ENCODE data around the gene SUMO2.
"Not testable (repeated sequence)": the region's sequence is repeated elsewhere in the genome, so short reads cannot be mapped to it uniquely, and the experiment has no call there.

The SUMO2 gene

DNA sequence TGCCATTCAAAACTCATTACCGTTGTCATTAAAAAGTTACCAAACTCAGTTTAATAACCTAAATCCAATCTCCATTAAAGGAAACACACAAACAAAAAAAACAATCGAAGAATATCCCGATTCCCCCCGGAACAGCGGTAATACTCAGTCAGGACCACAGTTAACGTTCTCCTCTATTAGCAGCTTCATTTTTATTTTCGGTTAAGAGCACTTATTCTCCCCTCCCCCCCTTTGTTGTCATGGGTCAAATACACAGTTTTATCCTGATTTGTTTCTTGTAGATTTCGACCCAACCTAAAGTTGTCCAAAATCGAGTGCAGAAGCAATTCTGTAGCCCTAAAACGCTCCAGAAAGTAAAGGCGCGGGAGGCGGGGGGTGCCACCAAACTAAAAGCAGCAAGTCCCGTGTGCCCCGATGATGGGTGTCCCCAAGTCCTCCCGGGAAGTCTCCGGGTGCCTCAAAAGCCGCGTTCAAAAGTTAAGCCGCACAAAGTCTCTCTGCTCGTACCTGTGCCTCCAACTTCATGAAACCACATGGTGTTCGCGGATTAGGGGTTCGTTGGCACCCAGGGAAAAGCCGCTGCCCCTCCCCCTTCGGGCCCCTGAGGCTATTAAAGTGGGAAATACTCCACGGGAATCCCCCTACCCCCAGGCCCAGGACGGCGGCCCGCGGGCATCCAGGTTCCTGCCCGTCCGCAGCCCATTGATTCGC lies 996 bp downstream of the SUMO2 start:
- DNase-seq = no peak

DNA sequence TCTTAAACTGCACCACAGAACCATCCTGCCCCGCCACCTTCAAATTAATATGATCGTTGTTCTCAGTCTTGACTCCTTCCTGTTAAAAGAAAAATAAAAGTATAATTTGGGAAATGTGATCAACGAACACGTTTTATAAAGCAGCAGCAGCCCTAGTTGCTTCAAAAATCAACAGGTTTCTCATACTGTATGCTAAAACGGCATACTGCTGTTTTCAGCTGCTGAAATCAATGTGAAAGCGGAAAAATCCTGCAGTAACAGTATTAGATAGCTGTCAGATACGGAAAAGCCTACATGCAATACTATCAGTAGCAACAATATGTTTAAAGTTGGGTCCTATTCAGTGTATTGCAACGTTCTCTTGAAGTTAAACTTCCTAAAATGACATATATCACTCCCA lies 1.6 kb downstream of the SUMO2 start:
- DNase-seq = no peak

DNA sequence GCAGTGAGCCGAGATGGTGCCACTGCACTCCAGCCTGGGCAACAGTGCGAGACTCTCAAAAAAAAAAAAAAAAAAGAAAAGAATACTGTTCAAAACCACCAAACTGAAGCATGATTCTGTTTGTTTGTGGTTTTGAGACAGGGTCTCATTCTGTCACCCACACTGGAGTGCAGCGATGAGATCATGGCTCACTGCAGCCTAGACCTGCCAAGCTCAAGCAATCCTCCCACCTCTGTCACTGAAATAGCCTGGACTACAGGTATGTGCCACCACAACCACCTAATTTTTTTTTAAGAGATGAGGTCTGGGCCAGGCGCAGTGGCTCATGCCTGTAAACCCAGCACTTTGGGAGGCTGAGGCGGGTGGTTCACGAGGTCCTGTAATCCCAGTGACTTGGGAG lies 4.3 kb downstream of the SUMO2 start:
- DNase-seq = no peak

DNA sequence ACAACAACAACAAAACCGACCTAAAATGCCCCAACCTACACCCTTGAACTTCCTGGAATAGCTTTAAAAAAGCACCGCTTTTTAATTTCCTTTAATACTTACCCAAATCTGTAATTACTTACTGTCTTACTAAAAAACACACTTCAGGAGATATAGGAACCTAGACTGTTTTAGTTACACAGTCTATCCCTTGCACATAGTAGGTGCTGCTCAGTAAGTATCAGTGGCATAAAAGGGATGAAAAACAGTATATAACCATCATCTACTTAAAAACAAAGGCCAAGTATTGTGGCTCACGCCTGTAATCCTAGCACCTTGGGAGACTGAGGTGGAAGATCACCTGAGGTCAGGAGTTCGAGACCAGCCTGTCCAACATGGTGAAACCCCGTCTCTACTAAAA lies 6.1 kb downstream of the SUMO2 start:
- no peak for DNase-seq

DNA sequence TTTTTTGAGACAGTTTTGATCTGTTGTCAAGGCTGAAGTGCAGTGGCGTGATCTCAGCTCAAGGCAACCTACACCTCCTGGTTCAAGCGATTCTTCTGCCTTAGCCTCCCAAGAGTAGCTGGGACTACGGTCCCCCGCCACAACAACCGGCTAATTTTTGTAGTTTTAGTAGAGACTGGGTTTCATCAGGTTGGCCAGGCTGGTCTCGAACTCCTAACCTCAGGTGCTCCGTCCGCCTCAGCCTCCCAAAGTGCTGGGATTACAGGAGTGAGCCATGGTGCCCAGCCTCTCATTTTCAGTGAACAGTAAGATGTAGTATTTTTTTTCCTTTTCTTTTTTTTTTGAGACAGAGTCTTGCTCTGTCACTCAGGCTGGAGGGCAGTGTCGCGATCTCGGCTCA lies 7.8 kb downstream of the SUMO2 start:
- no peak for DNase-seq

DNA sequence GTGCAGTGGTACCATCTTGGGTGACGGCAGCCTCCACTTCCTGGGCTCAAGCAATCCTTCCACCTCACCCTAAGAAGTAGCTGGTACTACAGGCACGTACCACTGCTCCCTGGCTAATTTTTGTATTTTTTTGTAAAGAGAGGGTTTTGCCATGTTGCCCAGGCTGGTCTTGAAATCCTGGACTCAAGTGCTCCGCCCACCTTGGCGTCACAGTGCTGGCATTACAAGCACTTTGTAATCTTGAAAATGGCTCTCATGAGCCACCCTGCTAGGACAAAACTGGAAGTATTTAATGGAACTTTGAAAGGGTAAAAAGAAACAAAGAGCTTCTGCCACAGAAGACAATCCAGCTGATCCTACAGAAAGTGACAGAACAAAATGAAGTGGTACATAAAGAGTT lies 9.2 kb downstream of the SUMO2 start:
- no peak for DNase-seq

DNA sequence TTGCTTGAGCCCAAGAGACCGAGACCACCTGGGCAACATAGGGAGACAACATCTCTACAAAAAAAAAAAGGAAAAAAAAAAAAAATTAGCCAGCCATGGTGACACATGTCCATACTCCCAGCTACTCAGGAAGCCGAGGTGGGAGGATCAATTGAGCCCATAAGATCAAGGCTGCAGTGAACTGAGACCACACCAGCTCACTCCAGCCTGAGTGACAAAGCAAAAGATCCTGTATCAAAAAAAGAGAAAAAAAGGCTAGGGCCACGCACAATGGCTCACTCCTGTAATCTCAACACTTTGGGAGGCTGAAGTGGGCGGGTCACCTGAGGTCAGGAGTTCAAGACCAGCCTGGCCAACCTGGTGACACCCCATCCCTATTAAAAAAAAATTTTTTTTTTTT lies 13.8 kb downstream of the SUMO2 start:
- DNase-seq = no peak

DNA sequence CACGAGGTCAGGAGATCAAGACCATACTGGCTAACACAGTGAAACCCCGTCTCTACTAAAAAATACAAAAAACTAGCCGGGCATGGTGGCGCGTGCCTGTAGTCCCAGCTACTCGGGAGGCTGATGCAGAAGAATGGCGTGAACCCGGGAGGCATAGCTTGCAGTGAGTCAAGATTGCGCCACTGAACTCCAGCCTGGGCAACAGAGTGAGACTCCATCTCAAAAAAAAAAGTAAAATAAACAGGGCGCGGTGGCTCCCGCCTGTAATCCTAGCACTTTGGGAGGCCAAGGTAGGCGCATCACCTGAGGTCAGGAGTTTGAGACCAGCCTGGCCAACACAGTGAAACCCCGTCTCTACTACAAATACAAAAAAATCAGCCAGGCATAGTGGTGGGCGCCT lies 18.2 kb downstream of the SUMO2 start:
- DNase-seq = not testable (repeated sequence)

DNA sequence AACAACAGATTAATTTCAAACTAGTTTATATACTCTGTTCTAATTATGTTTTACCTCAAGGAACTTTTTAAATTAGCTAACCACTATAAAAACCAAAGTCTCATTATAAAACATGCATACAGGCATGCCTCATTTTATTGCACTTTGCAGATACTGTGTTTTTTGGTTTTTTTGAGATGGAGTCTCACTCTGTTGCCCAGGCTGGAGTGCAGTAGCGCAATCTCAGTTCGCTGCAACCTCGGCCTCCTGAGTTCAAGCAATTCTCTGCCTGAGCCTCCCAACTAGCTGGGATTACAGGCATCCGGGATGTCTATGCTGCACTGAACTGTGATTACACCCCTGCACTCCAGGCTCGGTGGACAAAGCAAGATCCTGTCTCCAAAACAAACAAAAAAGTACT lies 19.7 kb downstream of the SUMO2 start:
- DNase-seq = no peak

DNA sequence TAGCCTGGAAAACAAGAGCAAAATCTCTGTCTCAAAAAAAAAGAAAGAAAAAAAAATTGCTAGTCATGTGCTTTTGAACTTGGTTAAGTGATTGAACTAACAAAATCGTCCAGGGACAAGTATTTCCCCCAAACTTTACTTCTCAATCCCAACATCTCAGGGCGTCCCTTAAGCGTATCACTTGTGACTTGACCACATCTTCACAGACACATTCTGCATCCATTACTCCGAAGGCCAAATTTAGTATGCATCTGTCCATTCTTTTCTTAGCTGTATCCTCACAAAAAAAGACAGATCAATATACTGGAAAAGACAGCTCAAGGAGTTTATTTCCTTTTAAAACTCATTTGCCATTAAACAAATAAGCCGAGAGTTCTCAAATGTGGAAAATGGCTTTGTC lies 22.5 kb downstream of the SUMO2 start:
- no peak for DNase-seq

DNA sequence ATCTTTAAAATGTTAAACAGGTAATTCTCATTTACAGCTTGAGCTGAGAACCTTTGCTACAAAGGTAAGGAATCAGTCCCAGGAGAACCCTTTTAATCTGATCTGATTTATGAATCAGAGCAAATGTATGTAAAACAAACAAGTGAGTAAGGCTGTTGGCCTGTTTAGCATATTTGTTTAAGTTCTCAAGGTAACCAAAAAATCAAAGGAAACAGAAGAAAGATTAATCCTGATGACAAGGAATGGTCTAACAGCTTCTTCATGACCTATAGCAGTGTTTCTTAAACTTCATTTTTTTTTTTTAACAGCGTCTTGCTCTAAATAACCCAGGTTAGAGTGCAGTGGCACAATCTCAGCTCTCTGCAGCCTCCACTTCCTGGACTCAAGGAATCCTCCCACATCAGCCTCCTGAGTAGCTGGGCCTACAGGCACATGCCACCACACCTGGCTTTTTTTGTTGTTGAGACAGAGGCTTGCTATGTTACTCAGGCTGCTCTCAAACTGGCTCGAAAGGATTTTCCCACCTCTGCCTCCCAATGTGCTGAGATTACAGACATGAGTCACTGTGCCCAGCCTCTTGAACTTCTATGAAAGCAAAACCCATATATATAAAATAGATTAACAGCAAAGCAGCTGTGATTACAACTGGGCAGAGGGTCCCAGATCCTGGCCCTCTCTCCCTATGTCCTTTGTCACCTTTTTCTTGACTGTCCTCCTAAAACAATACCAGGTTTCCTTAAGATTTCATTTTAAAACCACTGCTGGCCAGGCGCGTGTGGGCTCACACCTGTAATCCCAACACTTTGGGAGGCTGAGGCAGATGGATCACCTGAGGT lies 23.3 kb downstream of the SUMO2 start:
- DNase-seq = no peak

DNA sequence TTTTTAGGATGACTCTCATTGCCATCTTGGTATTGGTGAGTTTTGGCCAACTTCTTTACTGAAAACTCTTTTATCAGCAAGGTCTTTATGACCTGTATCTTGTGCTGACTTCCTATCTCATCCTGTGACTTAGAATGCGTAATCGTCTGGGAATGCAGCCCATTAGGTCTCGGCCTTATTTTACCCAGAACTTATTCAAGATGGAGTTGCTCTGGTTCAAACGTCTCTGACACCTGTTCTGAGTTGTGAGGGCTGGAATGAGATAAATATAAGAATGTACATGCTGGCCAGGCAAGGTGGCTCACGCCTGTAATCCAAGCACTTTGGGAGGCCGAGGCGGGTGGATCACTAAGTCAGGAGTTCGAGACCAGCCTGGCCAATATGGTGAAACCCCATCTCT lies 24.3 kb downstream of the SUMO2 start:
- not testable (repeated sequence) for DNase-seq

DNA sequence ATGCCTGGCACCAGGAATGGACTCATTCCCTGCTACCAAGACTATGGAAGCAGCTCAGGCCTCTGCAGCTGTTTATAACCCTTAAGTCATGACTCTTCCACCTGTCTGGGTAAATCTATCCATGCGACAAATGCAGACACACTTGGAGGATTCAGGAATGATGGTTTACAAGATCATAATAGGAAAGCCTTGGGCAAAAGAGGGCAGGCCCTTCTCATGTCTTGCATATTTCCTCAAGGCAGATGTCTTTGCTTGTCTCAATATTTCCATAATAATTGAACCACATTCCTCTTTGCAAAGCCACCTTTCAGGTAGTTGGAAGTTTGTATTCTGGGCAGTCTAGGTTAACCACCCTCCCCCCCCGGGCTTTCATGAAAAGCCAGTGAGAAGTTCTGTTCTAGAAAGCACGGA lies 27.6 kb downstream of the SUMO2 start:
- DNase-seq = no peak

DNA sequence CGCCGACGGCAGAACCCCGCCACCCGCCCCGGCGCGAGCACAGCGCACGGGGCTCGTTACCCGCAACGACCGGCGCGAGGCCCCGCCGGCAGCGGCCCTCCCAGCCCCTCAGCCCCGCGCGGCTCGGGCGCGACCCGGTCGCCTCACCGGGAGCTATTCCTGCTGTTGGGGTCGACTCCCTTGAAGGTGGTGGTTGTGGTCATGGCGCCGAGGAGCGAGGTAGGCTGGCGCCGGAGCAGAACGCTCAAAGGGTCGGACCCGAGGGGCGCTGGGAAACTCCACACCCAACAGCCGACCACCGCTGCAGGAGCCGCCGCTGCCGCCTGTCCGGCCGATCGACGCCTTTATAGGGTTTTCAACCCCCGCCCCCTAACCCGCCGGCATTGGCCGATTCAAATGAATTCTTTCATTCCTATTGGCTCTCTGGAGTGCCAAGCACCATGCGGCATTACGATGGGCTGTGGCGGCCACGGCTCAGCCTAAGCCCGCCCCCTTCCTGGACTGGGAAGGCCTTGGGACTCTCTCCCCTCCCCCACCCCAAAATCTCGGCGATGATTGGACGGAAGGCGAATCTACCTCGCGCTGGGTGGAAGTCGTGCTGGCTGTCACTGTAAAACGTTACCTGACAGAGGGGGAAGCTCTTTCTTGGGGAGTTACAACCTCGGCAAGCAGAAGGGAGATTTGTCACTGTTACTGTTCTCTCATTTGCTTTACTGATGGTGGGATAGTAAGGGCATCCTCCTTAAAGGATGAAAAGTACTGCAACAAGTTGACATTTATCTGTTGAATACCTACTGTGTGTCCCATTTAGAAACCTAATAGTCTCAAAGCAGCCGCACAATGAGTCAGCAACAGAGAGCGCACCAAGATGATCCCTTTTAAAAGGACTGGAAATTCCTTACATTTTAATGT lies 28.3 kb downstream of the SUMO2 start, which contains the start of gene JPT1:
Gene JPT1 (minus strand): TSS at position 318 of the 912 bp plus-strand sequence. CDS start 115 bp downstream, at position 203.
- DNase-seq = peak; percentile 79

DNA sequence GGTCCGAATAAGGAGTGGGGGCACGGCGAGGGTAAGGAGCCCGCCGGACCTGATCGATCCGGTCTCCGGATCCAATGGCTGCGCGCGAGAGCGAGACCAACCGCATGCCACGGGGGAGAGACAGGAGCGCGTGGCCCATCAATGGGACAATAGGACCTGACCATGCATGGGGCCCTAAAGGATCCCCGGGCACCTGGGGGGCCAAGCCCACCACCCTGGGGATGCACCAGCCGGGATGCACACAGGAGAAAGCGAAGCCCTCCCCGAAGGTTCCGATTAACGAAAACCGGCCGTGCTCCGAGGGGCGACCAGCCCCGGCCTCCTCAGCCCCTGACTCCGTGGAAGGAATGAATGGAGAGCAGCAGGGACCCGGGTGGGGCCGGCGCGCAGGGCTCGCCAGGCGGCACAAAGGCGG lies 29.0 kb downstream of the SUMO2 start:
- DNase-seq = no peak

DNA sequence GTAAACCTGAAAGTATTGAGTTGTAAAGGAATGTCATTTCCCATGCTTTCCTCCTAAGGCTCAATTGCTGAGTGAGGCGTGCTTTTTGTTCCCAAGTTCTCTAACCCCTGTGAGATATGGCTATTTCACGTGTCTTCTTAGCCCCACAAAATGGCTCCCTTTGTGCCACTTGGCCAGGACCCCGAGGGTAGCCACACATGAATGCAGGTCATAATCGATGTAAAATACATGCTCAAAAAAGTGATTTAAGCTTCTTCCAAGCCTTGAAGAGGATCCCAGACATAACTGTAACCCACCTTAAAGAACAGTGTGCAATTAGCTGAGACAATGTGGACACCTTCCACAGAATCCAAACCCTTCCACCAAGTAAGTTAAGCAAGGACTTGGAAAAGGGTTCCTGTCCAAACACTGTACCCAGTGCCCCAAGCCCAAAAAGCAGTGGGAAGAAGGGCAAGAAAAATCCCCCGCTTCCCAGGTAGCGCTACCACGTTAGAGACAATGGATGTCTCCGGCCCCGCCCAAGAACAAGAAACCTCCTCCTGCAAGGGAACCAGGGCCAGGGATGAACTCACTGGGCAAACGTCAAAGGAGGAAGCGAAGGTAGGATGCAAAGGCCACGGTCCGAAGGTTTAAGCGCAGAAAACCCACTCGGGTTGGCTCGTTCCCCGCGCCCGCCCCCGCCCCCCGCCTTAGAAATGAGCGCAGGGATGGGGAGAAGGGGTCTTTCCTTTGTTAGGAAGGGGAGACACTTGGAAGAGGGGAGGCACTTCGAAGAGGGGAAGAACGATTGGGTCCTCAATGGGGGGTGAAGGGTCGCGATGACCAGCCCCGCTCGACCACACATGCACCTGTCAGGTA lies 29.6 kb downstream of the SUMO2 start:
- no peak for DNase-seq

DNA sequence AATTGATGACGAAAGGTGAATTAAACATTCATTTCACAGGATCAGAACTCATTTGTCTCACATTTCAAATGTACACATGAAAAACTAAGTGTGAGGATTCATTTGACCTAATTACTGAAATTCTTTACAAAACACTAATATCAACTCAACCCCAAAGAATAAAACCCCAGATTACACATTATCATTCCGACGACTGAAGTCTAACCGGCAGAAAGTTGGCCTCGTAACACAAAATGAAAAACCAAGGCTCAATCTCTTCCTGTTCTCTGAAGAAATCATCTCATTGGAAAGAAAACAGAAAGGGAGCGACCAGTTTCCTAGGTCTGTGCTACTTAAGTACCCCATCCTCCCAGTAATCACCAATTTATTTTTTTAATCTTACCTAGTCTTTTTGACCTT lies 30.2 kb downstream of the SUMO2 start:
- no peak for DNase-seq

DNA sequence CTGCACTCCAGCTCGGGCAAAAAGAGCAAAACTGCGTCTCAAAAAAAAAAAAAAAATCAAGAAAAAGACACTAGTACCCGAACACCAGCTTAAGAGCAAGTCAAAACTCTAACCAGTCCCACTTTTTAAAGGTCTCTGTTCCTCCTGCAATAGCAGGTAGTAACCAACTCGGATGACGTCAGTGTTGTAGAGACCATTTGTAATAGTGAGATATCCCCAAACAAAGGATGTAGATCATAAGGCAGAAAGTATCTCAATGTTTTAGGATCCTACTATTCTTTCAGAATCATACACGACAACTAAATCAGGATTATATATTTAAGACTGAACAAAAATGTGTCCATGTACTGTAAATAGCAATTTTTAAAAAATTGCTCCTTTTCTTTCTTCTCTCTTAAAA lies 30.8 kb downstream of the SUMO2 start:
- no peak for DNase-seq

DNA sequence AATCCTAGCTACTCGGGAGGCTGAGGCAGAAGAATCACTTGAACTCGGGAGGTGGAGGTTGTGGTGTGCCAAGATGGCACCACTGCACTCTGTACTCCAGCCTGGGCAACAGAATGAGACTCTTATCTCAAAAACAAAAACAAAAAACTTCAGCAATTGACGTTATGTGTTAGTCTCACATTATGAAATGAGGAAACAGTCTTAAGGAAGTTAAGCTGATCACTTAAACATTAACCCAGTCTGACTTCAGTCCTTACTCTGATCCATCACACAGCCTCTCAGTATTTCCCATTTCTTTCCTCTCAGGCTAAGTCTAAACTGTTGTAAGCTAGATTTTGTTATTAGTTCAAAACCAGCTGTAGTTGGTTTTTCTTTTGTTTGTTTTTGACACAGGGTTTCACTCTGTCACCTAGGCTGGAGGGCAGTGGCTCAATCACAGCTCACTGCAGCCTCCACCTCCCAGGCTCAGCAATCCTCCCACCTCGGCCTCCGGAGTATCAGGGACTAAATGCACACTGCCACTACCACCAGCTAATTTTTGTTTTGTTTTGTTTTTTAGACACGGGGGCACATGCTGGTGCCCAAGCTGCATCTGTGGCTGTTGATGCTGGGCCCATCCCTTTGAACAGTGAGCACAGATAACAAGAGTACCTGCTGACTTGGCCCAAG lies 34.7 kb downstream of the SUMO2 start:
- no peak for DNase-seq

DNA sequence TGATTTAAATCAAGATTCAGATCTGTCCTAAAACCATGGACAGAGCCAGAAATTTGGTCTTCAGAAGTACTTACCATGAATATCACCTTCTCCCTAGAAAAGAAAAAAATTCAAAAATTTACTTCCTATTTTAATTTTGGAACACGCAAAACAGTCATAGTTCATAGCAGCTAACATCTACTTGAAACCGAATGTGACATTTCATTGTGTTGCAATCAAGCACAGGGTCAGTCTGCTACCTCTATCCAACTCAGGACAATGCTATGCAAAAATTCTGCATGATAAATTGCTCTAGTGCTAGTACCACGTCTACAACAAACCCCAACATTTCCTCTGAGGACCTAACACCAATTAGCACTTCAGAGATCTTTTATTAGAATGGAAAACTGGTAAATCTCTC lies 36.2 kb downstream of the SUMO2 start:
- no peak for DNase-seq

DNA sequence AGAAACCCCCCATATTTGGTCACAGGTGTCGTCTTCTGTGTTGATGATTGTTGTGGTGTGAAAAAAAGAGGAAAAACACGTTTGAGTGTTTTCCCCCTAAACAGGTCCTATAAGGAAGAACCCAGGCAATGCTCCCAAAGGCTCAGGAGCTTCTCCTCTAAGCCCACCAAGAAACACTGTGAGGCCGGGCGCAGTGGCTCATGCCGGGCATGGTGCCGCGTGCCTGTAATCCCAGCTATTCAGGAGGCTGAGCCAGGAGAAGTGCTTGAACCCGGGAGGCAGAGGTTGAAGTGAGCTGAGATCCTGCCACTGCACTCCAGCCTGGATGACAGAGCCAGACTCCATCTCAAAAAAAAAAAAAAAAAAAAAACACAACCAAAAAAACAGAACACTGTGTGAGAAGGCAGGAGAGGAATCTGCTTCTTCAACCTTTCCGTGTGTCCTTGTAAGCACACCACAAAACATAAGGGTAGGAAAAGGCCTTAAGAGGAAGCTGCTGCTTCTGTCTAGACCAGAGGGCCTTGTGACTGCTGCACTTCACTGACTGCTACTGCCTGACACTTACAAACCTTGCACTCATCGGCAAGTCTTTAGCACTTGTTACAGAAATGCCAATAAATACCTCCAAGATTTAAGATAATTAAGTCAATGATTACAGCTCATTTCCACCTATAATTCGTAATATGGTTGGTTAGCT lies 37.8 kb downstream of the SUMO2 start:
- no peak for DNase-seq
